Panc1 (cell line): Measurements from ENCODE around the gene PPP1CA. TPM values are rescaled to one million over a fixed set of nuclear protein-coding genes. Genes with fewer than 3 reads are reported as not detected.

Experiments used
- ATAC-seq: fragments of 200-7000 bp; cut with Tn5 transposase; 2 replicates; pipeline ENCODE4 v1.9.1; 2020; ENCODE audit warnings: mild to moderate bottlenecking, moderate library complexity
- BruUV-seq: library from RNA; stranded (reverse); fragments of 400-500 nt; replicated peaks from 2 replicates; lab custom pipeline; 2021; lab: Mats Ljungman, UMichigan
- CTCF ChIA-PET: fragments of 300-600 bp; sonication (Branson Sonifier 250); formaldehyde crosslinking; loops from one replicate; lab custom pipeline; 2022; ENCODE audit warnings: antibody characterized with exemption; lab: Charles Lee
- POLR2A ChIA-PET: fragments of 300-600 bp; sonication (Branson Sonifier 250); formaldehyde crosslinking; loops from one replicate; lab custom pipeline; 2022; ENCODE audit warnings: antibody characterized with exemption; lab: Charles Lee
- DNase-seq: peaks from one replicate; pipeline ENCODE4 v3.0.0-alpha.2; 2010; ENCODE audit warnings: low read depth, low spot score
- H3K27ac ChIP-seq: 2 replicates; pipeline ENCODE4 v1.5.1; 2011; ENCODE audit warnings: mild to moderate bottlenecking, low read length, inconsistent platforms
- H3K27me3 ChIP-seq: fragments of 200-500 bp; sonication (Bioruptor generic); 2 replicates; pipeline ENCODE4 v1.6.0; 2014; ENCODE audit warnings: low read length, inconsistent platforms; ENCODE audit not compliant: control insufficient read depth, insufficient read depth
- H3K36me3 ChIP-seq: fragments of 200-500 bp; sonication (Bioruptor generic); 2 replicates; pipeline ENCODE4 v1.5.1; 2014; ENCODE audit warnings: inconsistent platforms, mild to moderate bottlenecking, low read length, moderate library complexity; ENCODE audit not compliant: control insufficient read depth, insufficient read depth
- H3K4me1 ChIP-seq: 2 replicates; pipeline ENCODE4 v1.5.1; 2011; ENCODE audit warnings: inconsistent platforms, mild to moderate bottlenecking, low read length, moderate library complexity; ENCODE audit not compliant: control insufficient read depth, insufficient read depth
- H3K4me3 ChIP-seq, 2 experiments: 2 replicates each; pipeline ENCODE4 v1.5.1; 2011 to 2012; ENCODE audit warnings: low read depth in 2 of 2, low read length in 2 of 2, mild to moderate bottlenecking in 2 of 2, inconsistent platforms in 1 of 2, moderate library complexity in 1 of 2
- H3K9me3 ChIP-seq: fragments of 200-500 bp; sonication (Bioruptor generic); 2 replicates; pipeline ENCODE4 v1.5.1; 2014; ENCODE audit warnings: low read depth, mild to moderate bottlenecking, inconsistent platforms, low read length, moderate library complexity; ENCODE audit not compliant: control insufficient read depth, insufficient read depth
- CTCF ChIP-seq: fragments of 450-650 bp; IDR thresholded peaks from 2 replicates; pipeline ENCODE4 v1.5.1; 2017; ENCODE audit warnings: mild to moderate bottlenecking
- POLR2AphosphoS5 ChIP-seq: IDR thresholded peaks from 2 replicates; pipeline ENCODE4 v1.6.1; 2012; ENCODE audit warnings: mild to moderate bottlenecking, low read depth, low read length, moderate library complexity
- REST ChIP-seq, 2 experiments: IDR thresholded peaks; 2 replicates each; pipeline ENCODE4 v1.6.1; 2011 to 2012; ENCODE audit warnings: low read depth in 2 of 2, control low read depth in 1 of 2, low read length in 1 of 2, mild to moderate bottlenecking in 1 of 2, moderate library complexity in 1 of 2; ENCODE audit not compliant: insufficient read depth in 1 of 2
- SIN3A ChIP-seq: IDR thresholded peaks from 2 replicates; pipeline ENCODE4 v1.6.1; 2012; ENCODE audit warnings: low read depth, mild to moderate bottlenecking, low read length, moderate library complexity, borderline replicate concordance; ENCODE audit not compliant: insufficient read depth
- TCF7L2 ChIP-seq: IDR thresholded peaks from 2 replicates; pipeline ENCODE4 v1.6.1; 2011; ENCODE audit warnings: mild to moderate bottlenecking, low read depth, low read length, inconsistent platforms
- in situ Hi-C: cut with HindIII; loops from 2 replicates; pipeline ENCODE4 v1.10.0; 2016; ENCODE audit warnings: low sequenced_read_pairs, low pct_unique_long_range_greater_than_20kb
- intact Hi-C: fragments of 100-400 bp; cut with micrococcal nuclease; formaldehyde crosslinking; loops from one replicate; pipeline ENCODE4 v1.10.0; 2022; ENCODE audit not compliant: unreplicated experiment
- total RNA-seq: library from RNA; stranded (reverse); gene quantifications from one replicate; pipeline ENCODE4 v1.2.1, GENCODE V29; 2021; ENCODE audit not compliant: unreplicated experiment

The PPP1CA gene
- total RNA-seq, 1 experiment from 2014 or later: 361 TPM

- no peak for ATAC-seq
- no peaks in the 10 kb centered on the region for H3K9me3 ChIP-seq
- no peak for DNase-seq
- no peak overlapping the region for H3K4me3 ChIP-seq
- no TSS peak for BruUV-seq
- POLR2A ChIA-PET: interaction anchor here (0.7 to 1.1 kb wide), 2 partner anchors 14 to 52 kb away, joined by 6 to 14 read pairs; no protein-coding TSS in a partner anchor
- intact Hi-C loops (loop anchor here (10.0 kb wide), 1 partner anchor 122 kb away; the partner anchor contains the start of gene GRK2), in situ Hi-C loops (no loop called here)
- no peak overlapping the region for H3K27ac ChIP-seq
- no peaks in the 10 kb centered on the region for H3K36me3 ChIP-seq
- H3K4me1 ChIP-seq: peaks cover 15% of the 10 kb centered on the region
- H3K27me3 ChIP-seq: no peaks in the 10 kb centered on the region
- CTCF ChIA-PET: interaction anchor here (0.5 to 0.9 kb wide), 8 partner anchors 12 to 490 kb away, joined by 3 to 7 read pairs (median 4); partner anchors contain the start of gene CABP4
- TF ChIP-seq REST (IDR thresholded peaks at IDR 0.05; ENCODE audit: insufficient read depth in 1 of 2, low read depth in 2 of 2, low read length in 1 of 2) (no peak), SIN3A (no peak), POLR2AphosphoS5 (no peak), TCF7L2 (no peak), CTCF (no peak)
These were observed 14.6 kb downstream of the PPP1CA start for GRCh38 chr11:67387069-67387468.

- DNase-seq (no peak), ATAC-seq (no peak)
- Histone ChIP-seq H3K9me3 (no peaks in the 10 kb centered on the region), H3K4me3 (no peak overlapping the region), H3K27ac (no peak overlapping the region), H3K36me3 (no peaks in the 10 kb centered on the region), H3K4me1 (peaks cover 27% of the 10 kb centered on the region), H3K27me3 (no peaks in the 10 kb centered on the region)
- ChIA-PET POLR2A (no interaction called here), CTCF (no interaction called here)
- BruUV-seq: no TSS peak
- TF ChIP-seq POLR2AphosphoS5 (no peak), CTCF (no peak), TCF7L2 (no peak)
- in situ Hi-C loops: no loop called here
- intact Hi-C loops: loop anchor here (5.0 to 10.0 kb wide), 2 partner anchors 38 to 120 kb away; partner anchors contain the start of gene GRK2
These were observed 16.7 kb downstream of the PPP1CA start for GRCh38 chr11:67384851-67385366.
